Hepatocyte (in vitro differentiated cells): ENCODE measurements around the gene IGSF1. TPM values are rescaled to one million over a fixed set of nuclear protein-coding genes. Genes with fewer than 3 reads are reported as not detected.

Experiments used
- DNase-seq: peaks from one replicate; pipeline ENCODE4 v3.0.0-alpha.2; 2016; ENCODE audit warnings: low spot score
- H2AFZ ChIP-seq: fragments of 200-600 bp; sonication (generic); 2 replicates; pipeline ENCODE4 v1.6.0; 2016; ENCODE audit warnings: antibody characterized with exemption, mild to moderate bottlenecking
- H3K27ac ChIP-seq: fragments of 200-600 bp; sonication (generic); 2 replicates; pipeline ENCODE4 v1.5.1; 2016; ENCODE audit warnings: mild to moderate bottlenecking
- H3K27me3 ChIP-seq: fragments of 200-600 bp; sonication (generic); 2 replicates; pipeline ENCODE4 v1.6.1; 2016
- H3K36me3 ChIP-seq: fragments of 200-600 bp; sonication (generic); replicated peaks from 2 replicates; pipeline ENCODE4 v1.5.1; 2016; ENCODE audit warnings: low read depth; ENCODE audit not compliant: insufficient read depth
- H3K4me1 ChIP-seq: fragments of 200-600 bp; sonication (generic); 2 replicates; pipeline ENCODE4 v1.5.1; 2016; ENCODE audit warnings: mild to moderate bottlenecking, moderate library complexity; ENCODE audit not compliant: insufficient read depth
- H3K4me2 ChIP-seq: fragments of 200-600 bp; sonication (generic); 2 replicates; pipeline ENCODE4 v1.6.0; 2016
- H3K4me3 ChIP-seq: fragments of 200-600 bp; sonication (generic); 2 replicates; pipeline ENCODE4 v1.5.1; 2016; ENCODE audit warnings: mild to moderate bottlenecking
- H3K79me2 ChIP-seq: fragments of 200-600 bp; sonication (generic); 2 replicates; pipeline ENCODE4 v1.6.0; 2017; ENCODE audit warnings: mild to moderate bottlenecking
- H3K9me2 ChIP-seq: fragments of 200-600 bp; sonication (generic); replicated peaks from 2 replicates; pipeline ENCODE4 v1.6.0; 2017; ENCODE audit warnings: mild to moderate bottlenecking; ENCODE audit not compliant: insufficient read depth
- H3K9me3 ChIP-seq: fragments of 200-600 bp; sonication (generic); 2 replicates; pipeline ENCODE4 v1.5.1; 2016; ENCODE audit warnings: low read depth, mild to moderate bottlenecking
- H4K20me1 ChIP-seq: fragments of 200-600 bp; sonication (generic); 2 replicates; pipeline ENCODE4 v1.6.0; 2016; ENCODE audit warnings: mild to moderate bottlenecking; ENCODE audit not compliant: insufficient read depth, poor library complexity, severe bottlenecking
- EZH2 ChIP-seq: fragments of 200-600 bp; sonication (generic); IDR thresholded peaks from 2 replicates; pipeline ENCODE4 v1.6.1; 2016; ENCODE audit warnings: antibody characterized with exemption, mild to moderate bottlenecking, borderline replicate concordance
- EZH2phosphoT487 ChIP-seq: fragments of 200-600 bp; sonication (generic); IDR thresholded peaks from one replicate; pipeline ENCODE4 v1.6.1; 2018; ENCODE audit warnings: antibody characterized with exemption, mild to moderate bottlenecking, low read depth, moderate library complexity; ENCODE audit not compliant: unreplicated experiment, severe bottlenecking
- WGBS: methylation state at CpG from one replicate; pipeline ENCODE4 v1.1.6; 2016; ENCODE audit warnings: low lambda C conversion rate; ENCODE audit errors: missing lambda C conversion rate; 5-methylcytosine and 5-hydroxymethylcytosine counted together
- polyA plus RNA-seq: library from polyadenylated mRNA; unstranded; fragments of >200 nt; fragmentation: Nextera tagmentation; extraction: Ambion mirVana; gene quantifications from 2 replicates; pipeline ENCODE4 v1.2.1, GENCODE V29; 2016
- total RNA-seq: library from RNA; depleted of rRNA; stranded (reverse); fragments of >200 nt; gene quantifications from 2 replicates; pipeline ENCODE4 v1.2.3, GENCODE V29; 2014
- TF ChIP-seq, protein P1 (sequence below): fragments of 200-600 bp; sonication (generic); IDR thresholded peaks from 2 replicates; pipeline ENCODE4 v1.5.1; 2016; ENCODE audit warnings: antibody characterized with exemption, mild to moderate bottlenecking; ENCODE audit not compliant: poor library complexity

Gene IGSF1
- total and polyA plus RNA-seq, 2 experiments from 2014 or later = 13.1 to 16.7 TPM

GRCh38 chrX:131226591-131226990 is 62.5 kb downstream of the IGSF1 start:
- Histone ChIP-seq H3K36me3 (no peaks in the 10 kb centered on the region), H3K4me2 (no peak overlapping the region), H3K9me3 (no peaks in the 10 kb centered on the region), H3K4me1 (no peaks in the 10 kb centered on the region), H4K20me1 (no peaks in the 10 kb centered on the region), H3K9me2 (no peaks in the 10 kb centered on the region), H3K79me2 (no peaks in the 10 kb centered on the region), H3K4me3 (no peak overlapping the region), H3K27ac (no peak overlapping the region), H3K27me3 (no peaks in the 10 kb centered on the region), H2AFZ (no peak overlapping the region)
- TF ChIP-seq, protein P1, sequence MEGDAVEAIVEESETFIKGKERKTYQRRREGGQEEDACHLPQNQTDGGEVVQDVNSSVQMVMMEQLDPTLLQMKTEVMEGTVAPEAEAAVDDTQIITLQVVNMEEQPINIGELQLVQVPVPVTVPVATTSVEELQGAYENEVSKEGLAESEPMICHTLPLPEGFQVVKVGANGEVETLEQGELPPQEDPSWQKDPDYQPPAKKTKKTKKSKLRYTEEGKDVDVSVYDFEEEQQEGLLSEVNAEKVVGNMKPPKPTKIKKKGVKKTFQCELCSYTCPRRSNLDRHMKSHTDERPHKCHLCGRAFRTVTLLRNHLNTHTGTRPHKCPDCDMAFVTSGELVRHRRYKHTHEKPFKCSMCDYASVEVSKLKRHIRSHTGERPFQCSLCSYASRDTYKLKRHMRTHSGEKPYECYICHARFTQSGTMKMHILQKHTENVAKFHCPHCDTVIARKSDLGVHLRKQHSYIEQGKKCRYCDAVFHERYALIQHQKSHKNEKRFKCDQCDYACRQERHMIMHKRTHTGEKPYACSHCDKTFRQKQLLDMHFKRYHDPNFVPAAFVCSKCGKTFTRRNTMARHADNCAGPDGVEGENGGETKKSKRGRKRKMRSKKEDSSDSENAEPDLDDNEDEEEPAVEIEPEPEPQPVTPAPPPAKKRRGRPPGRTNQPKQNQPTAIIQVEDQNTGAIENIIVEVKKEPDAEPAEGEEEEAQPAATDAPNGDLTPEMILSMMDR = no peak
- TF ChIP-seq EZH2phosphoT487 (no peak), EZH2 (no peak)
- WGBS = 92% methylated on average over 4 of the region's 4 CpGs
- DNase-seq = no peak

DNA sequence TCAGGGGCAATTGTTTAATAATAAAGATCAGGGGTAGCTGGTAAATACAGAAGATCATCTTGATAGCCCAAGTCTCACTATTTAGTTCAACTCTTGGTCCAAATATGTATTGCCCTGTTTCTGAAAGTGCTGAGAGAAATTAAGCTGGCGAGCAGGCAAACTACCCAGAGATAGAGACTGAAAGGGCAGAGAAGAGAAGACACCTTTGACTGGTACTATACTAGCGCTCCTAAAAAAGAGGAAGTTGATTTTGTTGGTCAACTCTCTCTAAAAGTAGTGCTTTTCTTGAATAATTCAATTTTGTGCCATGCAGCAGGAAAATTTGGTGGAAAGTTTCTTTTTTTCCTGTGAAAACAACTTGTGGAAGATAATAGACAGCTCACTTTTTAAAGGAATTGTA is 64.0 kb downstream of the IGSF1 start:
- no peak for DNase-seq
- H4K20me1 ChIP-seq = no peaks in the 10 kb centered on the region
- WGBS = 72% methylated on average over 2 of the region's 2 CpGs
- H3K27ac ChIP-seq = no peak overlapping the region
- no peak overlapping the region for H3K4me3 ChIP-seq
- no peaks in the 10 kb centered on the region for H3K36me3 ChIP-seq
- no peak overlapping the region for H2AFZ ChIP-seq
- no peaks in the 10 kb centered on the region for H3K79me2 ChIP-seq
- no peaks in the 10 kb centered on the region for H3K9me3 ChIP-seq
- TF ChIP-seq, protein P1 = no peak
- no peak for TF ChIP-seq EZH2
- TF ChIP-seq EZH2phosphoT487 = no peak
- H3K4me1 ChIP-seq = no peaks in the 10 kb centered on the region
- no peak overlapping the region for H3K4me2 ChIP-seq
- no peaks in the 10 kb centered on the region for H3K9me2 ChIP-seq
- no peaks in the 10 kb centered on the region for H3K27me3 ChIP-seq

Other genes starting within 250 kb of the IGSF1 start
- gene ARHGAP36, start 231.0 kb downstream of the IGSF1 start, total RNA-seq = not detected in 2 replicates
- gene ARHGAP36, start 231.0 kb downstream of the IGSF1 start, polyA plus RNA-seq = not detected in 2 replicates